ENCODE results near the gene IGSF23.

IGSF23 gene

DNA sequence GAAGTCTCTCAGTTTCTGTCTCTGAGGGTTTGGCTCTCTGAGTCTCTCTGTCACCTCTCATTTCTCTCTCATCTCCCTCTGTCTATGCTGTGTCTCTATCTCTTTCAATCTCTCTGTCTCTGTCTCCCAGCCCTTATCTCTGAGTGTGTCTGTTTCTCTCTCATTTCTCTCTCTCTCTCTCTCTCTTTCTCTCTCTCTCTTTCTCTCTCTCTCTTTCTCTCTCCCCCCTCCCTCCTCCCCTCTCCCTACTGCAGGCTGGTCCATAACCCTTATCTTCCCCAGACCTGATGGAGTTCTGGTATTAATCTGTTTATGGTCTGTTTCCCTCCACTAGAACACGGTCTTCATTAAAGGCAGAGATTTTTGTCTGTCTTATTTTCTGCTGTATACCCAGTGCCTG lies 29.0 kb downstream of the IGSF23 start:
- no peak for DNase-seq

DNA sequence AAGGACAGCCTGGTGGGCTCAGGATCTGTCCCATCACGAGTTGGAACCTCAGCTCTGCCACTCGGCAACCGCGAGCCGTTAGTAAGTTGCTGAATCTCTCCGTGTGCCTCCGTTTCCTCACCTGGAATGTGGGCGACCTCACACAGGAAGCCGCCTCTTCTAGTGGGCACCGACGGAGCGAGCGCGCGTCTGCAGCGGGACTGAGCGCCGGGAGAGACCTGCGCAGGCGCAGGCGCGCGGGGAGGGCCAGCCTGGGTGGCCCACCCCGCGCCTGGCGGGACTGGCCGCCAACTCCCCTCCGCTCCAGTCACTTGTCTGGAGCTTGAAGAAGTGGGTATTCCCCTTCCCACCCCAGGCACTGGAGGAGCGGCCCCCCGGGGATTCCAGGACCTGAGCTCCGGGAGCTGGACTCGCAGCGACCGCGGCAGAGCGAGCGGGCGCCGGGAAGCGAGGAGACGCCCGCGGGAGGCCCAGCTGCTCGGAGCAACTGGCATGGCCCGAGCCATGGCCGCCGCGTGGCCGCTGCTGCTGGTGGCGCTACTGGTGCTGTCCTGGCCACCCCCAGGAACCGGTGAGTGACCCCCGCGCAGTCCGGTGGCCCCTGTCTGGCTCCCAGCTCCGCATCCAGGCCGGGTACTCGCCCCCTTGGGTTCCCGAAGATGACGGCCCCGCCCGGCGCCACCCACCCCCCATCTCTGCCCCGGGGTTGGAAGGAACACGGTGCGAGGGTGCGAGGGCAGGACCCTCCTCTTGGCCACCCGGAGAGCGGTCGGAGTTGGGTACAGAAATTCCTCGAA lies 30.4 kb downstream of the IGSF23 start, which contains the start of gene PVR:
Gene PVR (plus strand): TSS at position 306 of the 797 bp plus-strand sequence. CDS start 187 bp downstream, at position 493.
- DNase-seq = peak; percentile 38

DNA sequence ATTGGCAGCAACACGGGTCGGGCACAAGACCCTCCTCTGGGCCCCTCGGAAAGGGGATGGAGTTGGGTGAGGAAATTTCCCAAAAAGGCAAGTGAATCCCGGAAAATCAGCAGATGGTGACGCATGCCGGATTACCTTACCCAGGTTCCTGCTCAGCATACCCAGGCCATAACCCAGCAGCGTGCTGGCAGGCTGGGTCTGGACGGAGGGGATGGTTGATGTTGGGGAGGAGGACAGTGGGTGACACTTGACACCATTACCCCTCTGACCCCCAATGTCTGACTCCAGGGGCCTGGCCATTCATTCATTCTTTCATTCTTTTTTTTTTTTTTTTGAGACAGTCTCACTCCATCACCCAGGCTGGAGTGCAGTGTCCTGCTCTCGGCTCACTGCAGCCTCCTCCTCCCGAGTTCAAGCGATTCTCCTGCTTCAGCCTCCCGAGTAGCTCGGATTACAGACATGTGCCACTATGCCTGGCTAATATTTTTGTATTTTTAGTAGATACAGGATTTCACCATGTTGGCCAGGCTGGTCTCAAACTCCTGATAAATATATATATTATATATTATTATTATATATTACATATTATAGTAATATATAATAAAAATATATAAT lies 31.1 kb downstream of the IGSF23 start:
- peak; percentile 19 for DNase-seq

DNA sequence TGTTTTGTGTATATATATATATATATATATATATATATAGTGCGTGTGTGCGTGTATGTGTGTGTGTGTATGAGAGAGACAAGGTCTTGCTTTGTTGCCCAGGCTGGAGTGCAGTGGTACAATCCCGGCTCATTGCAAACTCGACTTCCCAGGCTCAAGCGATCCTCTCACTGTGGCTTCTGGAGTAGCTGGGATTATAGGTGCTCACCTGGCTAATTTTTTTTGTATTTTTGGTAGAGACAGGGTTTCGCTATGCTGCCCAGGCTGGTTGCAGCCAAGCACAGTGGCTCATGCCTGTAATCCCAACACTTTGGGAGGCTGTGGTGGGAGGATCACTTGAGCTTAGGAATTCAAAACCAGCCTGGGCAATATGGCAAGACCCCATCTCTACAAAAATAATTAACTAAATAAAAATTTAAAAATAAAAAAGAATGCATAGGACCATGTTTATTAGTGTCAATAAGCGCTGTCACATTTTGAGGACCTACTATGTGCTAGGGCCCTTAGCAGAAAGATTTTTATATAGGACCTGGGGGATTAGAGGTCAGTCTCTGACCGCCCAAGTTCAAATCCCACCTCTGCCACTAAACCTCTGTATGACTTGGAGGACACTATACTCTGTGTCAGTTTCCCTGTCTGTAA lies 32.2 kb downstream of the IGSF23 start:
- no peak for DNase-seq

DNA sequence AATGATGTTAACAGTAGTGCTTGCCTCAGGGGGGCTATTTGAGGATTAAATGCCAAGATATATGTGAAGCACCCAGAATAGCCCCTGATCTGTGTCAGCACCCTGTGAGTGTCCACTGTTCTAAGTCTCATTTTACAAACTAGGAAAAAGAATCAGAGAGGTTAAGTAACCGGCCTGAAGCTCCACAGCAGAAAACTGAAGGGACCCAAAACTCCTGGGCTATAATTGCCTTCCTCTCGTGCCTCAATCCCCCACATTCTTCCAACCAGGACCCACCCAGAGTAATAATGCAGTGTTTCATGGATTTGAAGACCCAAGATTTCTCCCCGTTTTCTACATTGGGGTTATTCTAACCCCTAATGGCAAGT lies 32.7 kb downstream of the IGSF23 start:
- DNase-seq = no peak

DNA sequence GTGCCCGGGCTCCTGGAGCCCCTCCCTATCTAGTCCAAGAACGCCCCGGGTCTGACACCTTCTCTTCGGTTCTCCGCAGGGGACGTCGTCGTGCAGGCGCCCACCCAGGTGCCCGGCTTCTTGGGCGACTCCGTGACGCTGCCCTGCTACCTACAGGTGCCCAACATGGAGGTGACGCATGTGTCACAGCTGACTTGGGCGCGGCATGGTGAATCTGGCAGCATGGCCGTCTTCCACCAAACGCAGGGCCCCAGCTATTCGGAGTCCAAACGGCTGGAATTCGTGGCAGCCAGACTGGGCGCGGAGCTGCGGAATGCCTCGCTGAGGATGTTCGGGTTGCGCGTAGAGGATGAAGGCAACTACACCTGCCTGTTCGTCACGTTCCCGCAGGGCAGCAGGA lies 33.8 kb downstream of the IGSF23 start:
- no peak for DNase-seq

DNA sequence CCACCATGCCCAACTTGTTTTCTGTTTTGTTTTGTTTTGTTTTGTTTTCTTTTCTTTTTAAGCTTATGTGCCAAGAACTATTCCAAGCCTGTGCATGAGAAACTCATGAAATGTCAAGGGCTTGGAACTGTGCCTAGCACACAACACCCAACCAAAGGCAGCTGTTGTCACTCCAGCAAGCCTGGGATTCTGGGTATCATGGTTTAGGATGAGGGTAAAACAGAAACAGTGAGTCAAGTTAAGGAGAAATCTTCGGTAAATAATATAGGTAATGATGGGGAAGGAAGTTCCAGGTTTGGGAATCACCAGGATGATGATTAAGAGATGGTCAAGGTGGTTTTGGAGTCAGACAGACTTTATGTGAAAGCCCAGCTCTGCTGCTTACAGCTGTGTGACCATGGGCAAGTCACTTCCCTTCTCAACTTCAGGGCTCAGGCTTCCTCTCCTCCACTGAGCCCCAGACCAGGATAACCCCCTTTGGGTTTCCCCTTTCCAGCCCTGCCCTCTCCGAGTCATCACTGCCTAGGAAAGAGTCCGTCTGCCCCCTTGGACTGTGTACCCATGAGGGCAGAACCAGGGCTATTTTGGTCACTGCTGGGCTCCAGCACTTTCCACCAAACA lies 35.4 kb downstream of the IGSF23 start:
- no peak for DNase-seq

DNA sequence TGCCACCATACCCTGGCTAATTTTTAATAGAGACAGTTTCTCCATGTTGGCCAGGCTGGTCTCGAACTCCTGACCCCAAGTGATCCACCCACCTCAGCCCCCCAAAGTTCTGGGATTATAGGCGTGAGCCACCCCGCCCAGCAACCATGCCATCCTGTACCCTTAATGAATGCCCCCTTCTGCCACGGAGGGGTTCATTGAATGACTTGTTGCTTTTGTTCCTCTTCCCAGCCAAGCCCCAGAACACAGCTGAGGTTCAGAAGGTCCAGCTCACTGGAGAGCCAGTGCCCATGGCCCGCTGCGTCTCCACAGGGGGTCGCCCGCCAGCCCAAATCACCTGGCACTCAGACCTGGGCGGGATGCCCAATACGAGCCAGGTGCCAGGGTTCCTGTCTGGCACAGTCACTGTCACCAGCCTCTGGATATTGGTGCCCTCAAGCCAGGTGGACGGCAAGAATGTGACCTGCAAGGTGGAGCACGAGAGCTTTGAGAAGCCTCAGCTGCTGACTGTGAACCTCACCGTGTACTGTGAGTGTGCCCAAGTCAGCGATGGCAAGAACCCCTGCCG lies 36.3 kb downstream of the IGSF23 start:
- no peak for DNase-seq

DNA sequence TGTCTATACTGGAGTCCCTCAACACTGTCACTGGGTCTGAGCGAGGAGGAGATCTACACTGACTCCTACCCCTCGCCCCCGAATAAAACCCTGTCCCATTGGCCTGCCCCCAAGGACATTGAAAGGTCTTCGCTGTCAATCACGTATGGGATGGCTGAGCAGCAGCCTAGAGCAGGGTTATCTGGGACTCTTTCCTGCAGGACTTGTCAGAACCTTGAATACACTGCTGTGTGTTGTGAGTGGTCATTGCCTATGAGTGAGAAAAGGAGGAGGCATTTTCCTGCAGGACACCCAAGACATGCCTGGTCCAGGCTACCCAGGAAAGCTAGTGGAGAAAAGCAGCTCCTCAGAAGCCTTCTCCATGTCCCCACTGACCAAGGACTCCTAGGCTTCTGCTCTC lies 40.0 kb downstream of the IGSF23 start:
- DNase-seq = no peak

DNA sequence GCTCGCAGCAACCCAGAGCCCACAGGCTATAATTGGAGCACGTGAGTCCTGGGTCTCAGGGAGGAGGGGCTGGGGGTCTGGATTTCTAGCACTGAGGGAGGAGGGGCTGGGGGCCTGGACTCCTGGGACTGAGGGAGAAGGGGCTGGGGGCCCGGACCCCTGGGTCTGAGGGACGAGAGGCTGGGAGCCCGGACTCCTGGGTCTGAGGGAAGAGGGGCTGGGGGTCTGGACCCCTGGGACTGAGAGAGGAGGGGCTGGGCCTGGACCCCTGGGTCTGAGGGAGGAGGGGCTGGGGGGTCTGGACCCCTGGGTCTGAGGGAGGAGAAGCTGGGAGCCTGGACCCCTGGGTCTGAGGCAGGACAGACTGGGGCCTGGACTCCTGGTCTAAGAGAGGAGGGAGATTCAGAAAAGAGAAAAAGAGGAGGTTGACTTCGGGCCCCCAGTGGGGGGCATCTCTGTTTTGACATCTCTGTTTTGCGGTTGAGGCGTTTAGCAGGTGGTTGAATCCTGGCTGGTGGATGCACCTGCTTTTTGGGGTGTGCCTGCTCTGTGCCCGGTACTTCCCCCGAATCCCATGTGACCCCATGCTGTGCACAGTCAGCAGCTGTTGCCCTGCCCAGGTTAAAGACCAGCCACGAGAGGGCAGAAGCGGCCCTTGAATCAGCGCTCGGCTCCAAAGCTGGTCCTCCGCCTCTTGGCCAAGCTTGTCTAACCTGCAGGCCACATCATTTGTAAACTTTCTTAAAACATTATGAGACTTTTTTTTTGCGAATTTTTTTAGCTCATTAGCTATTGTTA lies 40.8 kb downstream of the IGSF23 start:
- no peak for DNase-seq

DNA sequence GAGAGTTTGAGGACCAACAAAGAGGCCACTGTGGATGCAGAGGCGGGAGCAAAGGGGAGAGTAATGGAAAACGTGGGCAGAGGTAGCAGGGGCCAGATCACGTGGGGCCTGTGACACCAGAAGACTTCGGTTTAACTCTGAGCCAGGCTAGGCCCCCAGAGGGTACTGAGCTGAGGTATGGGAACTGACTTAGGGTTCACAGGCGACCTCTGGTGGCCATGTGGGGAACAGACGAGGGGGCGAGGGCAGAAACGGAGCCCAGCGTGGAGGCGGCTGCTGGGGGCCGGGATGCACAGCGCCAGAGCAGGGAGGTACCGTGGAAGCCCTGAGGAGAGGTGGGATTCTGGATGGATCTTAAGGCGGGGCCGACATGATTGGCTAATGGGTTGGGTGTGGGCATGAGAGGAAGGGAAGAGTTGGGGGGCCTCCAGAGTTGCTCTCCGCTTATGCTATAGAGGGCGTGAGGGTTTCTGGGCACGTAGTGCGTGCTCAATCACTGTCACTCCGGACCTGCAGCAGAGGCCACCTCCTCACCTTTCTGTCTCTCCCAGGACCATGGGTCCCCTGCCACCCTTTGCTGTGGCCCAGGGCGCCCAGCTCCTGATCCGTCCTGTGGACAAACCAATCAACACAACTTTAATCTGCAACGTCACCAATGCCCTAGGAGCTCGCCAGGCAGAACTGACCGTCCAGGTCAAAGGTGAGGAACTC lies 44.0 kb downstream of the IGSF23 start:
- DNase-seq = no peak

DNA sequence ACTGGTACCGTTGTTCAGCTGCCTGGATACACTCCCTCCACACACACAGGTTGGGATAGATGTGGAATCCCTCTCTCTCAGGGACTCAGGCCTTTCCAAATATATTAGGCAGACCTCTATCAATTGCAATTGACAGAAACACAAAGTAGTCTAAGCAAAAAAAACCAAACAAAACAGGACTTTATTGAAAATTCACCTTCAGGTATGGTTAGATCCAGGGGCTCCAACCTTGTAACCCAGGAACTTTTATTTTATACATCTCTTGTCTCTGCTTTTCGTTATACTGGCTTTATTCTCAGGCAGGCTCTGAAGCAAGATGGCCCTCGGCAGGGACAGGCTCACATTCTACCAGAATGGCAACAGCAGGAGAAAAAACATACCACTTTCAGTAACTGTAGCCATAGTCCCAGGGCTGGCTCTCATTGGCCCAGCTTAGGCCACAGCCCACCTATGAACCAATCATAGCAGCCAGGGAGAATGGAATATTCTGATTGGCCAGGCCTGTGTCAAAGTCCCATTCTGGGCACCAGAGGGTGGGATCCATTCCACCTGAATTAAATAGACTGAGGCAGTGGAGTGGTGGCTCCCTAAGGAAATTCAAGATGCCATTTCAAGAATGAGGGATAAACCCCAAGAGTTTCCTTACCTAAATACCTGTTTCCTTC lies 44.8 kb downstream of the IGSF23 start:
- DNase-seq = no peak

DNA sequence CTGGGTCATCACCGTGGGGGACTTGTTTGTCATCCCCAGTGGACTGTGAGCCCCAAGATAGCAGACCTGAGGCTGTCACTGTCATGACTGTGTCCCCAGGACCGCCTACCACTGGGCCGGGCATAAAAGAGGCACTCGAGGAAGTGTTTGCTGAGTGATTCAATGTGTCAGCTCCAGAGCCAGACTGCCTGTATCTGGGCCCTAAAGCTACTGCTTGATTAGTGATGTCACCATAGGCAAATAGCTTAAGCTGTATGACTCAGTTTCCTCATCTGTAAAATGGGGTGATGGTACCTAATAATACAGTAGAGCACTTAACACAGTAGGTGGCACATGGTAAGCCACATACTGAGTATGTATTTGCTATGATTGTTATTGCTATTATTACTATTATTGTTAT lies 46.7 kb downstream of the IGSF23 start:
- no peak for DNase-seq

DNA sequence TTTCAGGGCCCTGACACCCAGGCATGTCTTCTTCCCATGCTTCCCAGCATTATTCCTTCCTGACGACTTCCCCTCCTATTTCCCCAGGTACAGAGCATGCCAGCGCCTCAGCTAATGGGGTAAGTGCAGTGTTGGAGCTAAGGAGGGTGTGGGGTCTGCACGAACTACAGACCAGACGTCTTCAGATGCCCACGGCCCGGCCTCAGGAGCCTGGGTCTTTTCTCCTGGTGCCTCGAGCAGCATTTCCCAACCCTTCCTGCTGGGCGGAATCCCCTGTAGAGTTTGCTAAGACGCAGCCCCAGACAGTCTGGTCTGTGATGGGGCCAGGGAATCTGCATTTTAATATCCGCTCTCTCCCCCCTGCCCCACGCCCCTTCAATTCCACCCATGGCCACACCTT lies 47.8 kb downstream of the IGSF23 start:
- no peak for DNase-seq

DNA sequence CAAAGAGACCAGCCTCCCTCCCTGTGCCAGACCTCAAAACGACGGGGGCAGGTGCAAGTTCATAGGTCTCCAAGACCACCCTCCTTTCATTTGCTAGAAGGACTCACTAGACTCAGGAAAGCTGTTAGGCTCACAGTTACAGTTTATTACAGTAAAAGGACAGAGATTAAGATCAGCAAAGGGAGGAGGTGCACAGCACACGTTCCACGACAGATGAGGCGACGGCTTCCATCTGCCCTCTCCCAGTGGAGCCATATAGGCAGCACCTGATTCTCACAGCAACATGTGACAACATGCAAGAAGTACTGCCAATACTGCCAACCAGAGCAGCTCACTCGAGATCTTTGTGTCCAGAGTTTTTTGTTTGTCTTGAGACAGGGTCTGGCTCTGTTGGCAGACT lies 48.5 kb downstream of the IGSF23 start:
- DNase-seq = no peak

DNA sequence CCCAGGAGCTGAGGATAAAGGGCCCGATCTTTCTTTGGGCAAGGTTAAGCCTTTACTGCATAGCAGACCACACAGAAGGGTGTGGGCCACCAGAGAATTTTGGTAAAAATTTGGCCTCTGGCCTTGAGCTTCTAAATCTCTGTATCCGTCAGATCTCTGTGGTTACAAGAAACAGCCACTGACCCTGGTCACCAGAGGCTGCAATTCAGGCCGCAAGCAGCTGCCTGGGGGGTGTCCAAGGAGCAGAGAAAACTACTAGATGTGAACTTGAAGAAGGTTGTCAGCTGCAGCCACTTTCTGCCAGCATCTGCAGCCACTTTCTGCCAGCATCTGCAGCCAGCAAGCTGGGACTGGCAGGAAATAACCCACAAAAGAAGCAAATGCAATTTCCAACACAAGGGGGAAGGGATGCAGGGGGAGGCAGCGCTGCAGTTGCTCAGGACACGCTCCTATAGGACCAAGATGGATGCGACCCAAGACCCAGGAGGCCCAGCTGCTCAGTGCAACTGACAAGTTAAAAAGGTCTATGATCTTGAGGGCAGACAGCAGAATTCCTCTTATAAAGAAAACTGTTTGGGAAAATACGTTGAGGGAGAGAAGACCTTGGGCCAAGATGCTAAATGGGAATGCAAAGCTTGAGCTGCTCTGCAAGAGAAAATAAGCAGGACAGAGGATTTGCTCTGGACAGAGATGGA lies 49.5 kb downstream of the IGSF23 start:
- DNase-seq = no peak

DNA sequence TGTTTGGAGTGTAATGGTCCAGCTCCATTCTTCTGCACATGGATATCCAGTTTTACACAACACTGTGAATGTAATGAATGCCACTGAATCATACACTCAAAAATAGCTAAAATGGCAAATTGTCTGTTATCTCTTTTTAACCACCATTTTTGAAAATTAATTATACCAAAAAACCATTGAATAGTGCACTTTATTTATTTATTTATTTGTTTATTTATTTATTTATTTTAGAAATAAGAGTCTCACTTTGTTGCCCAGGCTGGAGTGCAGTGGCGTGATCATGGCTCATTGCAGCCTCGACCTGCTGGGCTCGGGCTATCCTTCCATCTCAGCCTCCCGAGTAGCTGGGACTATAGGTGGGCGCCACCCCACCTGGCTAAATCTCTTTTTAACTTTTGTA lies 50.6 kb downstream of the IGSF23 start:
- no peak for DNase-seq

DNA sequence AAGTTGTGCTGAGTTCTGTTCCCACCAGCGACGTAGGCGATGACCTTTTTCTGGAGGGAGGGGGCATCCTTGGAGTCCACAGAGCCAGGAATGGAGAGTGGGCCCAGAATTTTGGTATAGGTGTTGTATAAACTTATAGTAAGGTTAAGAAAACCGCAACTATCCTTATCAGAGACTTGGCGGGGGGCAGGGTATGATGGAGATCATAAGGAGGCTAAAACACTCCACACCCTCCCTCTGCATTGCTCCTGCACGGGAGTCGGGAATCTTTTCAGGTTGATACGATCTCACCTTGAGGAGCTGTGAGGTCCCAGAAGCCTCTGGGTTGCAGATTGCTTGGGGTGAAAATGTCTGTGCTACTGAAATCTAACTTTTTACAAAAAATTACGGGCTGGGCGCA lies 51.6 kb downstream of the IGSF23 start:
- no peak for DNase-seq

DNA sequence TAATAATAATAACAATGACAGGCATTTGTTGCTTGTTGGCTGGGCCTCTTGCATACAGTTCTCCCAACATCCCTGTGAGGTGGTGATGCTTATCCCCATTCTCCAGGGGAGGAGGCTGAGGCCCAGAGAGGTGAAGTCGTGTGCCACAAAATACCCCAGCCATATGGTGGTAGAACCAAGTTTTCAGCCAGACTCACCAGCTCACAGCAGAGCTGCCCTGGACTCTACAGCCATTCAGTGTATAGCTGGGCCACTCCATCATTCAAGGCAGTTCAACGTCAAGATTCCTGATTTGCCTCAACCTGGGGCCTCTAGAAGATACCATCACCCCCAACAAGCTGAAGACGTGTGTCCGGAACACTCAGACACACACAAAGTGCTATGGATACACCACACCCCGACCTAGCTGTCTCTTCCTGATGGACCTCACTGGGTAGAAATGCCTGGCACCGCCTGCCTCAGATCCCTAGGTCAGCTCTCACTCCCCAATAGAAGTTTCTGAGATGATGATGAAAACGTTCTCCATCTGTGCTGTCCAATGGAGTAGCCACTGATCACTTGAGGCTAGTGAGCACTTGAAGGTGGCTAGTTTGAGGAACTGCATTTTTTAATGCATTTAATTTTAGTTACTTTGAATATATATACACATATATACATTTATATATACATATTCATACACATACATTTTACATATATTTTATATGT lies 53.6 kb downstream of the IGSF23 start:
- DNase-seq = no peak
